Memory B cell (primary cell): ENCODE results near the gene DIP2C.

ENCODE experiments used
- ATAC-seq: fragments of 150-1000 bp; cut with Tn5 transposase; 2 replicates; pipeline ENCODE4 v1.10.0; 2021; ENCODE audit warnings: low read depth, mild to moderate bottlenecking, moderate library complexity
- DNase-seq, 2 donors: peaks; one replicate each; pipeline ENCODE4 v3.0.0; 2022; ENCODE audit warnings: low spot score in 2 of 2
- H3K27ac Mint-ChIP-seq: one replicate; pipeline ENCODE4 v1.8.0; 2022; ENCODE audit warnings: mild to moderate bottlenecking, moderate library complexity, mixed read lengths
- H3K27me3 Mint-ChIP-seq: one replicate; pipeline ENCODE4 v1.8.0; 2022; ENCODE audit warnings: mixed read lengths
- H3K36me3 Mint-ChIP-seq: one replicate; pipeline ENCODE4 v1.8.0; 2022; ENCODE audit warnings: mild to moderate bottlenecking, mixed read lengths
- H3K4me1 Mint-ChIP-seq: one replicate; pipeline ENCODE4 v1.8.0; 2022; ENCODE audit warnings: mixed read lengths
- H3K4me3 Mint-ChIP-seq: one replicate; pipeline ENCODE4 v1.8.0; 2022; ENCODE audit warnings: mild to moderate bottlenecking, moderate library complexity, mixed read lengths
- H3K9me3 Mint-ChIP-seq: one replicate; pipeline ENCODE4 v1.8.0; 2022; ENCODE audit warnings: mixed read lengths

The DIP2C gene

DNA sequence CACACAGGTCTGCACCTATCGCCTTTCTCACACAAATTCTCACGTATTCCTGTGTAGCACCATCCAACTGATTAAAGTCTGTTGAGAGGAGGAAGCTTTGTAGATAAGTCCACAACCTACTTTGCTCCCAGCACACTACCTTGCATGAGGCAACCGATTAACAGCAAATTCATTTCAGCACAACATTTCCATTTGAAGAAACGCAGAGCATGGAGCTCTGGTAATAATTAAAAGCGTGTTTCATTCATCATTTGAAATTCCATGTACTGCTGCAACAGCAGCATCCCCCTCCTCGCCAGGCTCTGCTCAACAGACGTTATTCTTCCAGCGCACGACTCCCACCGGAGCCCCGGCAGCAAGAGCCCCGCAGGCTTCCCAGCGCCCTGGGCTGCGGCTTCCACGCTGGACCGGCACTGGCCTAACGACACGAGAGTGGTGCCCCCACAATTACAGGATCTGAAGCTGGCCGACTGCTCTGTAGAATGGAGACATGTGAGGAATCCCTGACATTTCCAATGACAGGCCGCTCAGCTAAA, 118.8 kb downstream of the DIP2C start:
- Mint-ChIP-seq H3K27me3 (peaks cover 13% of the 10 kb centered on the region), H3K4me3 (no peak overlapping the region), H3K4me1 (no peaks in the 10 kb centered on the region), H3K27ac (no peak overlapping the region), H3K9me3 (peaks cover 7% of the 10 kb centered on the region), H3K36me3 (peaks cover 2% of the 10 kb centered on the region)
- ATAC-seq (no peak), DNase-seq (no peak)

DNA sequence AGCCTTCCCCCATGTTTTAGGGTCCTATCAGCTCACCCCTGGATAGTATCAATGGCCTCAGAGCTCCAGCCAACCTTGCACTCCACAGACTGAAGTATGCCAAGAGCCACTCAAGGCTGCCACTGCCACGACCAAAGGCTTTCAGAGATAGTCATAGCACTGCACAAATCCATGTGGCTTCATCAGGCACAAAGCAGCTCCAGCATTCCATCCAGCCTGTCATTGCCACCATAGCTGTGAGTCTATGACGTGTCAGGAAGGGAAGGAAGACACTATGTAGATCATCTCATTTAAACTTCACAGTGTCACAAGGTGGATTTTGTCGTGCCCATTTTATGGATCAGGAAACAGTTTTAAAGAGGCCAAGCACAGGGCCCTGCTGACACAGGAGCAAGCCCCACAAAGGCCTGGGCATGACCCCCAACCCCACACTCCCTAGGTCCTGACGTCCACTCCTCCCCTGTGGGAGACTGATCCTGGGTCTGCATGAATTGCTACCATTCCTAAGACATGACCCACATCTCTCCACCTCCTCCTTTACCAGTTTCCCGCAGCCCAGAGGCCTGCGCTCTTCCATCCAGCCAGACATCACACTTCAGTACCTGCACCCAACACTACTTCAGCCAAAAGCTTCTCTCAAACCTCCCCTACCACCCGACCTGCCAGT, 119.4 kb downstream of the DIP2C start:
- Mint-ChIP-seq H3K36me3 (peaks cover 5% of the 10 kb centered on the region), H3K4me3 (no peak overlapping the region), H3K4me1 (no peaks in the 10 kb centered on the region), H3K27me3 (peaks cover 17% of the 10 kb centered on the region), H3K27ac (no peak overlapping the region), H3K9me3 (peaks cover 7% of the 10 kb centered on the region)
- ATAC-seq (no peak), DNase-seq (no peak)

- peaks cover 15% of the 10 kb centered on the region for H3K9me3 Mint-ChIP-seq
- DNase-seq (no peak), ATAC-seq (no peak)
- peaks cover 9% of the 10 kb centered on the region for H3K36me3 Mint-ChIP-seq
- no peaks in the 10 kb centered on the region for H3K4me1 Mint-ChIP-seq
- H3K27me3 Mint-ChIP-seq: peaks cover 20% of the 10 kb centered on the region
- no peak overlapping the region for H3K27ac Mint-ChIP-seq
- no peak overlapping the region for H3K4me3 Mint-ChIP-seq
These were observed 120.6 kb downstream of the DIP2C start for GRCh38 chr10:568848-569247.

DNA sequence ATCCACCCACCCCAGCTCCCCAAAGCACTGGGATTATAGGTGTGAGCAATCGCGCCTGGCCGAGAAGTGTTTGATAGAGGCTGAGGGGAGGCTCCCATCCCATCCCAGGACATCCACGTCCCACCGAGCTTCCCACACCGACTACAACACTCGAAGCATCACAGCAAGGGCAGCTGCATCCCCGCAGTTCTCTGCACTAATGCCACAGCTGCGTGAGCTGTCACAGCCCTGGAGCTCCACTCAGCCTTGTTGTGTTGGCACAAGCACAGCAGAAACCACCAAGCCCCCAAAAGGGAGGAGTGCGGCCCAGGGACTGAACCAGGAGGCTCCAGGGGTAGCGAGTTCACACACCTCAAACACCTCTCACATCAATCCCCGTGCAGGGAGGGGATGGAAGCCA, 121.6 kb downstream of the DIP2C start:
- peaks cover 15% of the 10 kb centered on the region for H3K9me3 Mint-ChIP-seq
- no peaks in the 10 kb centered on the region for H3K4me1 Mint-ChIP-seq
- H3K27me3 Mint-ChIP-seq: peaks cover 20% of the 10 kb centered on the region
- H3K36me3 Mint-ChIP-seq: peaks cover 9% of the 10 kb centered on the region
- ATAC-seq (no peak), DNase-seq (no peak)
- no peak overlapping the region for H3K27ac Mint-ChIP-seq
- H3K4me3 Mint-ChIP-seq: no peak overlapping the region

DNA sequence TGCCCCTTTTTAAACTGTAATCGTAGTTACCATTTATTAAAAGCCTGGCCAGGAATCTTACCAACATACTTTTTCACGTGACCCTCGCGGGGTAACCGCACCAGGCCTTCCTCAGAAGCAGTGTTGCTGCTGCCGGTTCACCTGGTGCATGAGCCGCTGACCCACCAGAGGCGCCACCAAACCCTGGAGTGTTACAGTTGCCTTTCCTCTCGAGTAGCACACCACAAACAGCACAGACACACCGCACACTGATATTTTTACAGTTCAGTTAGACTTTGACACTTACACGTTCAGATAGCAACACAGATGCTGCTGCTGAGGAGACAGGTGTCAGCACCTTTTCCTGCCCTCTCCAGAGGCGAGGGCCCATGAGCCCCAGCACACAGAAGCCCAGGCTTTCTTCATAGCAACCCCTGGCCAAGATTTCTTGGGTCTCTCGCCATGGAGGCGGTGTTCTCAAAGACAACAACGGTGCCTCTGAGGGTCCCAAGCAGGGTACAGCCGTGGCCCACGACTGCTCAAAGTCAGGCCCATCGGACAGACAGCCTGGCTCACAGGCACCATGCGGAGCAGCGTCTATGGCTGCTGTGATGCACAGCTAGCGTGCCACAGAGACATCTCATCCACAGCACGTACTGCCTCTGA, 123.1 kb downstream of the DIP2C start:
- Mint-ChIP-seq H3K9me3 (peaks cover 15% of the 10 kb centered on the region), H3K27me3 (peaks cover 16% of the 10 kb centered on the region), H3K27ac (no peak overlapping the region), H3K36me3 (peaks cover 7% of the 10 kb centered on the region), H3K4me3 (no peak overlapping the region), H3K4me1 (no peaks in the 10 kb centered on the region)
- DNase-seq: no peak
- no peak for ATAC-seq

- H3K4me3 Mint-ChIP-seq: no peak overlapping the region
- peaks cover 7% of the 10 kb centered on the region for H3K36me3 Mint-ChIP-seq
- peaks cover 15% of the 10 kb centered on the region for H3K27me3 Mint-ChIP-seq
- H3K9me3 Mint-ChIP-seq: peaks cover 15% of the 10 kb centered on the region
- no peaks in the 10 kb centered on the region for H3K4me1 Mint-ChIP-seq
- ATAC-seq (no peak), DNase-seq (no peak)
- no peak overlapping the region for H3K27ac Mint-ChIP-seq
These were observed 123.8 kb downstream of the DIP2C start for GRCh38 chr10:565676-566075.

- H3K9me3 Mint-ChIP-seq: peaks cover 12% of the 10 kb centered on the region
- no peak overlapping the region for H3K27ac Mint-ChIP-seq
- no peaks in the 10 kb centered on the region for H3K4me1 Mint-ChIP-seq
- ATAC-seq: no peak
- no peak for DNase-seq
- no peak overlapping the region for H3K4me3 Mint-ChIP-seq
- H3K27me3 Mint-ChIP-seq: peaks cover 11% of the 10 kb centered on the region
- H3K36me3 Mint-ChIP-seq: peaks cover 7% of the 10 kb centered on the region
These were observed 124.3 kb downstream of the DIP2C start for GRCh38 chr10:565146-565545.

GRCh38 chr10:563827-564226, 125.6 kb downstream of the DIP2C start:
- Mint-ChIP-seq H3K4me1 (no peaks in the 10 kb centered on the region), H3K9me3 (peaks cover 10% of the 10 kb centered on the region), H3K27ac (no peak overlapping the region), H3K36me3 (peaks cover 7% of the 10 kb centered on the region), H3K27me3 (peaks cover 15% of the 10 kb centered on the region), H3K4me3 (no peak overlapping the region)
- ATAC-seq: no peak
- no peak for DNase-seq

- H3K4me1 Mint-ChIP-seq: peaks cover 3% of the 10 kb centered on the region
- no peak for DNase-seq
- peaks cover 7% of the 10 kb centered on the region for H3K36me3 Mint-ChIP-seq
- H3K9me3 Mint-ChIP-seq: peaks cover 8% of the 10 kb centered on the region
- ATAC-seq: no peak
- no peak overlapping the region for H3K27ac Mint-ChIP-seq
- no peak overlapping the region for H3K4me3 Mint-ChIP-seq
- peaks cover 12% of the 10 kb centered on the region for H3K27me3 Mint-ChIP-seq
These were observed 127.3 kb downstream of the DIP2C start for GRCh38 chr10:562142-562541.

GRCh38 chr10:561721-562120, 127.7 kb downstream of the DIP2C start:
- DNase-seq (no peak), ATAC-seq (no peak)
- H3K9me3 Mint-ChIP-seq: peaks cover 8% of the 10 kb centered on the region
- H3K4me3 Mint-ChIP-seq: no peak overlapping the region
- no peak overlapping the region for H3K27ac Mint-ChIP-seq
- peaks cover 7% of the 10 kb centered on the region for H3K36me3 Mint-ChIP-seq
- H3K4me1 Mint-ChIP-seq: peaks cover 4% of the 10 kb centered on the region
- H3K27me3 Mint-ChIP-seq: peaks cover 13% of the 10 kb centered on the region

DNA sequence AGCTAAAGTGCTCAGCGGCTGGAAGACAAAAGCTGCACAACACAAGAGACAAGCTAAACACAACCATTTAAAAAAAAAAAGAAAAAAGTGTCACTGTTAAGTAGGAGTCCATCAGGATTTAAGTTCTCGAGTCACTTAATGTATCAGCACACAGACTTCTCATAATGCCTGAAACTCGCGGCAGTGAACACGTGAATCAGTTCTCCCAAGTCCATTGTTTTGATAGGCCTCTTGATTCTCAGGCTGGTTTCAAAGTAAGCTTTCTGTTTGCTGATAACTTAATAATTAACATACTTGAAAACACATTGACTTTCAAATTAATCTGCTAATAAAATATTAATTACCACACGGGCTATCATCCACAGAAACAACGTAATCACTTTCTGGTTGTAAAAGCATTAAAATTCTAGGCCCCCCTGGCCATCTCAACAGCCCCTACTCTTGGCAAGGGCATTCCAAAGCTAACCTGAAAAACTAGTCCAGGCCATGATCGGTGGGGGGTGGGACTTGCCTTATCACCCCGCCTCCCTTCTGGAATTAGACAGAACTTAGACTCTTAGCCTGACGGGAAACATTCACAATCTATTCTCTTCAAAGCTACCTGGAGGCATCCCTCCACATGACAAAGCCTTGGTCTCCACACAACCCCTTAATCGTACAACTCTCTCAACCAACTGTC, 129.0 kb downstream of the DIP2C start:
- DNase-seq (no peak), ATAC-seq (no peak)
- no peak overlapping the region for H3K4me3 Mint-ChIP-seq
- H3K9me3 Mint-ChIP-seq: peaks cover 8% of the 10 kb centered on the region
- H3K4me1 Mint-ChIP-seq: peaks cover 9% of the 10 kb centered on the region
- H3K36me3 Mint-ChIP-seq: peaks cover 7% of the 10 kb centered on the region
- H3K27me3 Mint-ChIP-seq: peaks cover 21% of the 10 kb centered on the region
- H3K27ac Mint-ChIP-seq: no peak overlapping the region

DNA sequence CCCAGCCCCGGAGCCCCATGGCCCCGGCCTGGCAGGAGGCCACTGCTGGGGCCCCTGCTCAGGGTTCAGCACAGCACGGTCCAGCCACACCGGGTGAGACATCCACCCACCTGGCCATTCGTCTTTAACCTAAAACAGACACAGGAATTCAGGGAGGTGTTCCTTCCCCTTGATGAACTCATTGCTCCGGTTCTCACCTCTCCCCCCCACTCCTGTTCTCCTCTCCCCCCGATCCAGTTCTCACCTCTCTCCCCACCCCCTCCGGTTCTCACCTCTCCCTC, 129.8 kb downstream of the DIP2C start:
- peaks cover 2% of the 10 kb centered on the region for H3K36me3 Mint-ChIP-seq
- no peak overlapping the region for H3K4me3 Mint-ChIP-seq
- no peak overlapping the region for H3K27ac Mint-ChIP-seq
- peaks cover 9% of the 10 kb centered on the region for H3K4me1 Mint-ChIP-seq
- peaks cover 15% of the 10 kb centered on the region for H3K27me3 Mint-ChIP-seq
- DNase-seq: no peak
- ATAC-seq: no peak
- H3K9me3 Mint-ChIP-seq: peaks cover 6% of the 10 kb centered on the region

GRCh38 chr10:558891-559766, 130.3 kb downstream of the DIP2C start:
- H3K4me1 Mint-ChIP-seq: peaks cover 9% of the 10 kb centered on the region
- peaks cover 13% of the 10 kb centered on the region for H3K27me3 Mint-ChIP-seq
- H3K9me3 Mint-ChIP-seq: peaks cover under 1% of the 10 kb centered on the region
- H3K27ac Mint-ChIP-seq: no peak overlapping the region
- ATAC-seq (no peak), DNase-seq (no peak)
- H3K36me3 Mint-ChIP-seq: no peaks in the 10 kb centered on the region
- H3K4me3 Mint-ChIP-seq: no peak overlapping the region

DNA sequence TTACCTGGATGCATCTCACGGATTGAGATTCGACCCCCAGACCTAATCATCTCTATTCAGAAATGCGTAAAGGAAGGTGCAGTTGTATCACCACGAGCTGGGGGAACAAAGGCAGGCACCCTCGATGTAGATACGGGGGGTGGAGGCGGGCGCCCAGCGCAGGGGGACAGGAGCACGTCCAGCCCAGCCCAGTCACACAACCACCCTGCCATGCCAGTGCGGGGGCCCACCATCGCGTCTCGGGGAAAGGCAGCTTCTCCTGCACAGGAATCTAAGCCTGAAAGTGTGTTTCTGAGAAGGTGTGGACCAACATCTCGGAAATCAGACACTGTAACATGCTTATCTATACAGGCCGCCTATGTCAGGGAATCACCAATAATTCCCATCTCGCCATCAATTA, 131.1 kb downstream of the DIP2C start:
- peaks cover 17% of the 10 kb centered on the region for H3K27me3 Mint-ChIP-seq
- no peaks in the 10 kb centered on the region for H3K36me3 Mint-ChIP-seq
- H3K9me3 Mint-ChIP-seq: no peaks in the 10 kb centered on the region
- no peak overlapping the region for H3K4me3 Mint-ChIP-seq
- no peak for DNase-seq
- H3K4me1 Mint-ChIP-seq: peaks cover 9% of the 10 kb centered on the region
- H3K27ac Mint-ChIP-seq: no peak overlapping the region
- no peak for ATAC-seq
